ENCODE results near the gene ZMYND8. TPM values are rescaled to one million over a fixed set of nuclear protein-coding genes. Genes with fewer than 3 reads are reported as not detected.

The ZMYND8 gene
- total RNA-seq, 4 donors from 2014 or later = 41.6 to 79.4 (median 60.7) TPM

DNA sequence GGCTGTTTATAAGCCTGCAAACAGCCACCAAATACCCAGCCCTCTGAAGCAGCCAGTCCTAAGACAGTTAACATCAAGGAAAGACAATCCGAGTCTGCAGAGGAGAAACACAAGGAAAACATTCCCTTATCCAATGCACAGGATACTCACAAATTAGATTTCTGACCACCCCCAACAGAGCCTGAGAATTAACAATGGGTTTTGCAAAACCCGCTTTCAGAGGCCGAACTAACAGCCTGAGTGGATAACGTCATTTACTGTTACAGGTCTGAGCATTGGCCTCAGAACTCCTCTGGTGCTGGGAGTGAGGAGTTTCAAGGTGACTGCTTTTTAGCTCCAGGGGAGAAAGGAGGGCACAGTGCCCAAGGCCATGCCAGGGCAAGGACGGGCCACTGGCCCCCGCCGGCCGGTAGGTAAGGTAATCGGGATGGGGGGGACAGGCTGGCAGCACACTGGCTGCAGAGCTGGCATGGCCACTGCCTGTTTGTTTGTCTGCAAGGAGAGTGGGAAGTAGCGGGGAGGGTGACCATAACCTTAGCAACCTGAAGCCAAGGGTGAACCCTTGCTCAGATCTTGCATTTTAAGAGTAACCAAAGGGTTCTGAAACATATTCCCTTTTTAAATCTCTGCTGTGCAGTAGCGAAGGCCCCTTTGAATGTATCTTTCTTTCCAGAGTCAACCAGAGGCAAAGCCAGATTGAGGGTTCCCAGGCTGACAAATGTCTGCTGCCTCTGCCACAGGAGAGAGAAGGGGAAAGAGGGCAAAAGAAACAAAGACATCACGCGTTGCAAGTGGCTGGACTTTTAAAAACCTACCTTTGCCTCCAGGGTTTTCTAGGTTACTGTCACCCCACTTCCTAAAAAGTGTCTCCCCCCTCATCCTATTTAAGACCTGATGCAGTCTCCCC, 3.9 kb downstream of the ZMYND8 start:
- peak overlapping the region; percentile 99 to 100 (median 100) for H3K27ac ChIP-seq
- H3K9me3 ChIP-seq = no peaks in the 10 kb centered on the region
- no peaks in the 10 kb centered on the region for H3K36me3 ChIP-seq
- H3K4me1 ChIP-seq = peaks cover 87 to 100% (median 94%) of the 10 kb centered on the region in 4 donors
- H3K4me3 ChIP-seq = peak overlapping the region in 1 of 4 donors; percentile 23
- no peak for TF ChIP-seq EP300 (IDR thresholded peaks at IDR 0.05; ENCODE audit: low read depth)
- TF ChIP-seq POLR2AphosphoS5 (IDR thresholded peaks at IDR 0.05) = peak in 2 of 3 donors; percentile 23 to 37
- TF ChIP-seq, protein P1, sequence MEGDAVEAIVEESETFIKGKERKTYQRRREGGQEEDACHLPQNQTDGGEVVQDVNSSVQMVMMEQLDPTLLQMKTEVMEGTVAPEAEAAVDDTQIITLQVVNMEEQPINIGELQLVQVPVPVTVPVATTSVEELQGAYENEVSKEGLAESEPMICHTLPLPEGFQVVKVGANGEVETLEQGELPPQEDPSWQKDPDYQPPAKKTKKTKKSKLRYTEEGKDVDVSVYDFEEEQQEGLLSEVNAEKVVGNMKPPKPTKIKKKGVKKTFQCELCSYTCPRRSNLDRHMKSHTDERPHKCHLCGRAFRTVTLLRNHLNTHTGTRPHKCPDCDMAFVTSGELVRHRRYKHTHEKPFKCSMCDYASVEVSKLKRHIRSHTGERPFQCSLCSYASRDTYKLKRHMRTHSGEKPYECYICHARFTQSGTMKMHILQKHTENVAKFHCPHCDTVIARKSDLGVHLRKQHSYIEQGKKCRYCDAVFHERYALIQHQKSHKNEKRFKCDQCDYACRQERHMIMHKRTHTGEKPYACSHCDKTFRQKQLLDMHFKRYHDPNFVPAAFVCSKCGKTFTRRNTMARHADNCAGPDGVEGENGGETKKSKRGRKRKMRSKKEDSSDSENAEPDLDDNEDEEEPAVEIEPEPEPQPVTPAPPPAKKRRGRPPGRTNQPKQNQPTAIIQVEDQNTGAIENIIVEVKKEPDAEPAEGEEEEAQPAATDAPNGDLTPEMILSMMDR (IDR thresholded peaks at IDR 0.05) = no peak
- TF ChIP-seq POLR2A (IDR thresholded peaks at IDR 0.05) = peak; percentile 27
- 35 to 78% methylated on average over 4 to 13 of the region's 13 CpGs for WGBS, 2 donors (ENCODE audit: low coverage in 1 of 2)
- in situ Hi-C loops (cut with MboI; ENCODE audit: low pct_ligation_motif_present in 1 of 4, low pct_unique_long_range_greater_than_20kb in 1 of 4, low sequenced_read_pairs in 3 of 4) (no loop called here), intact Hi-C loops (cut with DNase I; ENCODE audit: low total_unique reads) (no loop called here)
- DNase-seq = peak; percentile 32
- H3K27me3 ChIP-seq = no peaks in the 10 kb centered on the region

DNA sequence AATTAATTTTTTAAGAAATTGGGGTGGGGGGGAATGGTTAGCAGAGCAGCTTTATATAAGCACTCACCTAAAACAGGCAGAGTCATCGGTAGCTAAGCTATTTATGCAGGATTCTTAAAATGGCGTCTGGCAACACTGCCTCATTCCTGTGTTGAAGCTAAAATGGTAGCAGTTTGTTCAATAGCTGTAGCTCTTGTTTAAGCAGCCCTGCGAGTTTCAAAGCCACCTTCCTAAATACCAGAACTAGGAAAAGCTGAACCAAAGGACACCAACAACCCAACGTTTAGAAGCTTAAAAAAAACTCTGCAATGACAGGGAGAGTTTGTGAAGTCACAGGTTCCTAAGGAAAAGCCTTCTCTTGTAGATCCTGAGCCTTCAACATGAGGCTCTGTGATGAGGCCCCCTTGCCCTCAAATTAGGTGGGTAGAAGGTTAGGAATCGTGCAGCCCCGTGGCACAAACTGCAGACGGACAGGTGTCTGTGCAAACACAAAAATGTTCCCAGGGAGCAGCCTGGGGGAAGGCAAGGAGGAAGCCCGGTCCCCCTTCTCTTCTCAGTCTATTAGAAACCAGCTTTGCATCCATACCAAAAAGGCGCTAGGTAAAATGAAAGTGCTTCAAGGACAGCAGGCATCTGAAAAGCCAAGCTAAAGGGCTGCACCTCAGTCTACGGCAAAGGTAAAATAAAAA, 4.7 kb downstream of the ZMYND8 start:
- TF ChIP-seq POLR2A (IDR thresholded peaks at IDR 0.05) = no peak
- TF ChIP-seq POLR2AphosphoS5 (IDR thresholded peaks at IDR 0.05) = no peak
- TF ChIP-seq, protein P1 (IDR thresholded peaks at IDR 0.05) = no peak
- no peak for TF ChIP-seq EP300 (IDR thresholded peaks at IDR 0.05; ENCODE audit: low read depth)
- in situ Hi-C loops (cut with MboI; ENCODE audit: low pct_ligation_motif_present in 1 of 4, low pct_unique_long_range_greater_than_20kb in 1 of 4, low sequenced_read_pairs in 3 of 4) = no loop called here
- Histone ChIP-seq H3K27ac (peak overlapping the region; percentile 99 to 100 (median 100)), H3K36me3 (no peaks in the 10 kb centered on the region), H3K27me3 (no peaks in the 10 kb centered on the region), H3K9me3 (no peaks in the 10 kb centered on the region), H3K4me1 (peaks cover 83 to 98% (median 88%) of the 10 kb centered on the region in 4 donors), H3K4me3 (peak overlapping the region in 1 of 4 donors; percentile 23)
- intact Hi-C loops (cut with DNase I; ENCODE audit: low total_unique reads) = no loop called here
- DNase-seq = no peak
- WGBS, 2 donors (ENCODE audit: low coverage in 1 of 2) = 30 to 37% methylated on average over 2 to 10 of the region's 10 CpGs

DNA sequence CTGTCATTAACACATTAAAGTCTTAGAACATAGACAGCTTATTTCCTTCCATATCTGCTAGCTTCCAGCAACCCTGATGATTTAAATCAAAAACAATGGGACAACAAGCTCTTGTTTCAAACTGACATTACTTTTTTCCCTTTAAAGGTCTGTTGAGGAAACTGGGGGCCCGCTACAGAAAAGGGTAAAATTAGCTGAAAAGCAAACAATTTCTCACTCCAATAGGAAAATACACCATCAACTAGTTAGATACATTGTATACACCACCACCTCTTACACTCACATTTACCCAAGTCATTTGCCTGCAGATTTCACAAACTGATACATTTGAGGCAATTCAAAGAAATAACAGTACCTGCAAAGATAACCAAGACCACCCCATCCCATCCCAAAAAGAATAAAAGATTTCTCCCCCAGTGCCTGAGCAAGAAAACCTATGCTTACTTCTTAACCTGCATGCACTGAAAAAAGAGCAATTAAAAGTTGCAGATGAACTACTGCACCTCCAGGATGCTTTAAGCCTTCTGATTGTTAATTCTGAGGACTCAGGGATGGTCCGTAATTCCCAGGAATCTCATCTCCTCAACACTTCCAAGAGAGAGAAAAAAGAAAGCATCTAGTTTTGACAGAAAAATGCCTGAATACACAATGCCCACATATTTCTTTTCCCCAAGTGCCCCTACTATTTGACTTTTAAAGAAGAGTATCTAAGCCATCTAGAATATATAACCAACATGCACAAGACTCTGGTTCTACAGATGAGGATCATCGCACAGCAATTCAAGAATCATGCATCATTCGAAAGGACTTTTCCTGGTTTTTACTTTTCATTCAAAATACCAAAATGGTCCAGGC, 5.6 kb downstream of the ZMYND8 start:
- no peak for DNase-seq
- no peaks in the 10 kb centered on the region for H3K9me3 ChIP-seq
- peaks cover 76 to 89% (median 80%) of the 10 kb centered on the region in 4 donors for H3K4me1 ChIP-seq
- H3K4me3 ChIP-seq = no peak overlapping the region
- no peaks in the 10 kb centered on the region for H3K36me3 ChIP-seq
- in situ Hi-C loops (cut with MboI; ENCODE audit: low pct_ligation_motif_present in 1 of 4, low pct_unique_long_range_greater_than_20kb in 1 of 4, low sequenced_read_pairs in 3 of 4) = no loop called here
- no peak for TF ChIP-seq EP300 (IDR thresholded peaks at IDR 0.05; ENCODE audit: low read depth)
- TF ChIP-seq, protein P1 (IDR thresholded peaks at IDR 0.05) = no peak
- TF ChIP-seq POLR2AphosphoS5 (IDR thresholded peaks at IDR 0.05) = no peak
- 64 to 74% methylated on average over 4 of the region's 4 CpGs for WGBS, 2 donors (ENCODE audit: low coverage in 1 of 2)
- intact Hi-C loops (cut with DNase I; ENCODE audit: low total_unique reads) = no loop called here
- H3K27ac ChIP-seq = peak overlapping the region; percentile 99 to 100 (median 100)
- no peaks in the 10 kb centered on the region for H3K27me3 ChIP-seq
